HepG2 (cell line): ENCODE results near the gene PFN1. TPM values are rescaled to one million over a fixed set of nuclear protein-coding genes. Genes with fewer than 3 reads are reported as not detected.

Source experiments
- ATAC-seq: fragments of 200-7000 bp; cut with Tn5 transposase; 3 replicates; pipeline ENCODE4 v1.9.1; 2020; ENCODE audit warnings: mild to moderate bottlenecking, moderate library complexity
- BruUV-seq: library from RNA; stranded (reverse); fragments of 400-500 nt; replicated peaks from 2 replicates; lab custom pipeline; 2021; lab: Mats Ljungman, UMichigan
- CTCF ChIA-PET: fragments of 300-600 bp; formaldehyde crosslinking; extraction: SDS; loops from one replicate; lab custom pipeline; 2021; ENCODE audit warnings: low total read pairs, inconsistent platforms, low intra/inter-chr PET ratio; lab: Yijun Ruan, JAX
- POLR2A ChIA-PET: fragments of 350-600 bp; sonication (Branson Sonifier 250); formaldehyde crosslinking; loops from one replicate; lab custom pipeline; 2020; ENCODE audit warnings: antibody characterized with exemption, inconsistent platforms; lab: Yijun Ruan, JAX
- DNase-seq: peaks from one replicate; pipeline ENCODE4 v3.0.0-alpha.2; 2015; ENCODE audit warnings: low spot score
- FAIRE-seq: peaks from 3 replicates; lab custom pipeline; 2011; peaks lifted over from hg19 to GRCh38; lab: Jason Lieb, UNC
- H2AFZ ChIP-seq: one replicate; pipeline ENCODE4 v1.6.1; 2011; ENCODE audit warnings: low read length, inconsistent platforms
- H3K27ac ChIP-seq: fragments of 300-600 bp; 3 replicates; pipeline ENCODE4 v1.8.0; 2011; ENCODE audit warnings: mixed run types, mild to moderate bottlenecking, mixed read lengths, low read length, inconsistent platforms; ENCODE audit not compliant: insufficient read depth; ENCODE audit errors: extremely low read length
- H3K27me3 ChIP-seq, 2 experiments: fragments of 200-600 bp in 1 of 2; 2 replicates in 1 of 2; 3 replicates in 1 of 2; pipeline versions ENCODE4 v1.6.0 to v1.8.0; 2011; ENCODE audit warnings: low read length in 2 of 2, mild to moderate bottlenecking in 2 of 2, moderate library complexity in 2 of 2, inconsistent platforms in 1 of 2; ENCODE audit not compliant: insufficient read depth in 2 of 2, control insufficient read depth in 1 of 2
- H3K36me3 ChIP-seq, 2 experiments: fragments of 200-600 bp in 1 of 2; replicated peaks in 1 of 2; 2 replicates in 1 of 2; 3 replicates in 1 of 2; pipeline versions ENCODE4 v1.5.1 to v1.8.0; 2011; ENCODE audit warnings: low read length in 2 of 2, inconsistent platforms in 1 of 2; ENCODE audit not compliant: insufficient read depth in 2 of 2, control insufficient read depth in 1 of 2
- H3K4me1 ChIP-seq: 2 replicates; pipeline ENCODE4 v1.5.1; 2012; ENCODE audit warnings: low read length, inconsistent platforms; ENCODE audit not compliant: insufficient read depth
- H3K4me2 ChIP-seq: 2 replicates; pipeline ENCODE4 v1.6.0; 2011; ENCODE audit warnings: low read depth, low read length, inconsistent platforms
- H3K4me3 ChIP-seq, 3 experiments: fragments of 200-600 bp in 1 of 3; sonication (generic), shearing (Covaris generic) in 1 of 3; replicated peaks in 1 of 3; 2 replicates each; pipeline ENCODE4 v1.5.1; 2011 to 2016; ENCODE audit warnings: low read length in 3 of 3, inconsistent platforms in 2 of 3, low read depth in 2 of 3, mild to moderate bottlenecking in 2 of 3, control low read depth in 1 of 3, mixed read lengths in 1 of 3; ENCODE audit not compliant: insufficient read depth in 1 of 3
- H3K79me2 ChIP-seq: one replicate; pipeline ENCODE4 v1.6.1; 2011; ENCODE audit warnings: low read length, inconsistent platforms; ENCODE audit not compliant: insufficient read depth
- H3K9ac ChIP-seq: 2 replicates; pipeline ENCODE4 v1.6.0; 2011; ENCODE audit warnings: mild to moderate bottlenecking, low read depth, low read length, inconsistent platforms; ENCODE audit not compliant: insufficient read depth
- H3K9me3 ChIP-seq: 2 replicates; pipeline ENCODE4 v1.5.1; 2012; ENCODE audit warnings: mild to moderate bottlenecking, low read length
- H4K20me1 ChIP-seq: 2 replicates; pipeline ENCODE4 v1.6.0; 2011; ENCODE audit warnings: inconsistent platforms, mild to moderate bottlenecking, low read length, moderate library complexity; ENCODE audit not compliant: insufficient read depth
- ADNP ChIP-seq: sonication (generic); formaldehyde crosslinking; IDR thresholded peaks from 2 replicates; pipeline ENCODE4 v1.4.0; 2020; ENCODE audit warnings: missing genetic modification reagents
- ATF5 ChIP-seq: sonication (generic); formaldehyde crosslinking; IDR thresholded peaks from 2 replicates; pipeline ENCODE4 v1.4.0; 2020; ENCODE audit warnings: mild to moderate bottlenecking, low read depth, missing genetic modification reagents
- GABPB1 ChIP-seq: IDR thresholded peaks from 2 replicates; pipeline ENCODE4 v1.6.1; 2016; ENCODE audit warnings: mild to moderate bottlenecking, missing genetic modification reagents, moderate library complexity, missing compliant biosample characterization
- KAT7 ChIP-seq: IDR thresholded peaks from 2 replicates; pipeline ENCODE4 v1.6.1; 2018; ENCODE audit warnings: borderline replicate concordance, missing compliant biosample characterization
- MXI1 ChIP-seq: IDR thresholded peaks from 3 replicates; pipeline ENCODE4 v1.6.1; 2012; ENCODE audit warnings: low read depth, low read length, inconsistent platforms, borderline replicate concordance
- NRL ChIP-seq: sonication (generic); formaldehyde crosslinking; IDR thresholded peaks from 2 replicates; pipeline ENCODE4 v1.5.0; 2020; ENCODE audit warnings: missing genetic modification reagents, mild to moderate bottlenecking, moderate library complexity, borderline replicate concordance
- PREB ChIP-seq: sonication (generic); formaldehyde crosslinking; IDR thresholded peaks from 2 replicates; pipeline ENCODE4 v1.4.0; 2020; ENCODE audit warnings: missing genetic modification reagents
- ZBED4 ChIP-seq: sonication (generic); formaldehyde crosslinking; IDR thresholded peaks from 2 replicates; pipeline ENCODE4 v1.4.0; 2020; ENCODE audit warnings: missing genetic modification reagents, borderline replicate concordance
- ZMAT3 ChIP-seq: sonication (generic); formaldehyde crosslinking; conservative IDR thresholded peaks from 2 replicates; pipeline ENCODE4 v1.7.0; 2021; ENCODE audit warnings: missing genetic modification reagents
- ZNF3 ChIP-seq: IDR thresholded peaks from 2 replicates; pipeline ENCODE4 v1.7.0; 2017; ENCODE audit warnings: inconsistent platforms
- ZNF33B ChIP-seq: sonication (generic); formaldehyde crosslinking; IDR thresholded peaks from 2 replicates; pipeline ENCODE4 v1.5.1; 2020; ENCODE audit warnings: mild to moderate bottlenecking, missing genetic modification reagents
- ZNF678 ChIP-seq: sonication (generic); formaldehyde crosslinking; IDR thresholded peaks from 2 replicates; pipeline ENCODE4 v1.4.0; 2020; ENCODE audit warnings: mild to moderate bottlenecking, missing genetic modification reagents
- ZNF780A ChIP-seq: sonication (generic); formaldehyde crosslinking; IDR thresholded peaks from 2 replicates; pipeline ENCODE4 v1.8.0; 2022; ENCODE audit warnings: mild to moderate bottlenecking, missing genetic modification reagents, moderate library complexity
- ZNF788 ChIP-seq: sonication (generic); formaldehyde crosslinking; IDR thresholded peaks from 2 replicates; pipeline ENCODE4 v1.5.0; 2020; ENCODE audit warnings: mild to moderate bottlenecking, missing genetic modification reagents, borderline replicate concordance
- ZSCAN31 ChIP-seq: sonication (generic); formaldehyde crosslinking; IDR thresholded peaks from 2 replicates; pipeline ENCODE4 v1.5.0; 2020; ENCODE audit warnings: low read depth, mild to moderate bottlenecking, missing genetic modification reagents
- WGBS: methylation state at CpG from one replicate; pipeline ENCODE4 v1.1.6; 2017; ENCODE audit warnings: low lambda C conversion rate; 5-methylcytosine and 5-hydroxymethylcytosine counted together
- in situ Hi-C: cut with HindIII; loops from 2 replicates; pipeline ENCODE4 v1.10.0; 2017; ENCODE audit warnings: low pct_unique_long_range_greater_than_20kb; ENCODE audit not compliant: extremely low pct_ligation_motif_present
- intact Hi-C: fragments of 100-400 bp; cut with micrococcal nuclease; formaldehyde crosslinking; loops from one replicate; pipeline ENCODE4 v1.10.0; 2022; ENCODE audit not compliant: unreplicated experiment
- polyA plus RNA-seq, 8 experiments: library from polyadenylated mRNA; depleted of rRNA in 3 of 8; stranded (reverse) in 7 of 8; unstranded in 1 of 8; fragments of >200 nt; fragmentation: Illumina TruSeq in 4 of 8; extraction: Trizol in 4 of 8; gene quantifications; 2 replicates each; pipeline versions ENCODE4 v1.2.1 to v1.2.3, GENCODE V29; 2011 to 2016; ENCODE audit warnings: low read depth in 4 of 8, missing spikeins in 1 of 8, mixed read lengths in 1 of 8; ENCODE audit not compliant: insufficient read depth in 1 of 8
- total RNA-seq, 5 experiments: library from RNA; depleted of rRNA; stranded (reverse); fragments of >200 nt; fragmentation: Illumina TruSeq; extraction: Trizol; gene quantifications; 2 replicates each; pipeline ENCODE4 v1.2.3, GENCODE V29; 2016; ENCODE audit warnings: low read depth in 1 of 5
- TF ChIP-seq, protein P1 (sequence below): sonication (generic); formaldehyde crosslinking; IDR thresholded peaks from 2 replicates; pipeline ENCODE4 v1.8.1; 2023; ENCODE audit warnings: mild to moderate bottlenecking, inconsistent platforms, moderate library complexity, missing genetic modification reagents, borderline replicate concordance

The PFN1 gene
- total and polyA plus RNA-seq, 2 of the 13 experiments (the other 11 are each of a cell fraction or from before 2014, with no cell fraction given), result 494 to 613 TPM

GRCh38 chr17:4908711-4909496 is 39.4 kb downstream of the PFN1 start:
- no peaks in the 10 kb centered on the region for H3K79me2 ChIP-seq
- H3K36me3 ChIP-seq, result no peaks in the 10 kb centered on the region
- H4K20me1 ChIP-seq, result no peaks in the 10 kb centered on the region
- peaks cover 71% of the 10 kb centered on the region for H3K4me1 ChIP-seq
- H3K4me2 ChIP-seq, result peak overlapping the region; percentile 100
- CTCF ChIA-PET, result interaction anchor here (1.6 to 2.0 kb wide), 3 partner anchors 26 to 78 kb away, joined by 3 to 10 read pairs (median 7); partner anchors contain the start of gene CAMTA2
- H2AFZ ChIP-seq, result peak overlapping the region; percentile 31
- peak overlapping the region; percentile 44 to 71 (median 45) for H3K4me3 ChIP-seq
- H3K27ac ChIP-seq, result peak overlapping the region; percentile 43
- peak; percentile 92 for FAIRE-seq
- in situ Hi-C loops, result loop anchor here (10.0 kb wide), 1 partner anchor 146 kb away; no protein-coding TSS in a partner anchor
- peak; percentile 92 for DNase-seq
- H3K27me3 ChIP-seq, result no peaks in the 10 kb centered on the region
- ATAC-seq, result peak; percentile 92
- no peaks in the 10 kb centered on the region for H3K9me3 ChIP-seq
- intact Hi-C loops, result loop anchor here (1.0 to 10.0 kb wide), 4 partner anchors 25 to 156 kb away; partner anchors contain the start of genes ENO3 and SPAG7
- 2% methylated on average over 12 of the region's 20 CpGs for WGBS
- TSS peak; percentile 84 for BruUV-seq
- POLR2A ChIA-PET, result interaction anchor here (0.6 to 2.9 kb wide), 19 partner anchors 11 to 200 kb away, joined by 3 to 103 read pairs (median 6); partner anchors contain the start of genes ARRB2, ENO3, GLTPD2 and INCA1
- H3K9ac ChIP-seq, result peak overlapping the region; percentile 69
- TF ChIP-seq ZBED4 (CRISPR knock-in tag) (peak; percentile 45; the same call in 1 of the 2 replicates), NRL (no peak), ZNF780A (CRISPR knock-in tag) (0 out of 2 replicates have a peak, but pooled peaks have one; percentile 70), KAT7 (CRISPR knock-in tag) (no peak; the same call in 1 of the 2 replicates), ZNF3 (peak; percentile 82), ZNF33B (peak; percentile 56; the same call in 1 of the 2 replicates), ATF5 (CRISPR knock-in tag) (no peak), MXI1 (peak; percentile 24; the same call in 1 of the 3 replicates), ZNF678 (CRISPR knock-in tag) (no peak), GABPB1 (peak; percentile 57), ZSCAN31 (CRISPR knock-in tag) (no peak), ADNP (CRISPR knock-in tag) (0 out of 2 replicates have a peak, but pooled peaks have one; percentile 39), ZNF788 (CRISPR knock-in tag) (no peak; the same call in 1 of the 2 replicates), PREB (CRISPR knock-in tag) (no peak), ZMAT3 (CRISPR knock-in tag) (no peak)
- TF ChIP-seq, protein P1, sequence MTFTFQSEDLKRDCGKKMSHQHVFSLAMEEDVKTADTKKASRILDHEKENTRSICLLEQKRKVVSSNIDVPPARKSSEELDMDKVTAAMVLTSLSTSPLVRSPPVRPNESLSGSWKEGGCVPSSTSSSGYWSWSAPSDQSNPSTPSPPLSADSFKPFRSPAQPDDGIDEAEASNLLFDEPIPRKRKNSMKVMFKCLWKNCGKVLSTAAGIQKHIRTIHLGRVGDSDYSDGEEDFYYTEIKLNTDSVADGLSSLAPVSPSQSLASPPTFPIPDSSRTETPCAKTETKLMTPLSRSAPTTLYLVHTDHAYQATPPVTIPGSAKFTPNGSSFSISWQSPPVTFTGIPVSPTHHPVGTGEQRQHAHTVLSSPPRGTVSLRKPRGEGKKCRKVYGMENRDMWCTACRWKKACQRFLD (CRISPR knock-in tag), result no peak
